GM12878 (cell line): ENCODE results near the gene BCKDK. TPM values are rescaled to one million over a fixed set of nuclear protein-coding genes. Genes with fewer than 3 reads are reported as not detected.

Experiments
- ATAC-seq: fragments of 200-7000 bp; cut with Tn5 transposase; 3 replicates; pipeline ENCODE4 v1.9.1; 2020; ENCODE audit warnings: mild to moderate bottlenecking, moderate library complexity
- BruUV-seq: library from RNA; stranded (reverse); fragments of 400-500 nt; replicated peaks from 2 replicates; lab custom pipeline; 2021; lab: Mats Ljungman, UMichigan
- CTCF ChIA-PET: fragments of 300-600 bp; sonication (Branson Sonifier 250); formaldehyde crosslinking; extraction: SDS; loops from one replicate; lab custom pipeline; 2021; ENCODE audit warnings: inconsistent platforms; lab: Yijun Ruan, JAX
- POLR2A ChIA-PET: fragments of 350-600 bp; formaldehyde crosslinking; extraction: SDS; loops from one replicate; lab custom pipeline; 2021; ENCODE audit warnings: inconsistent platforms; lab: Charles Lee
- RAD21 ChIA-PET: fragments of 300-600 bp; sonication (Branson Sonifier 250); formaldehyde crosslinking; loops from one replicate; lab custom pipeline; 2023; ENCODE audit warnings: antibody characterized with exemption; ENCODE audit not compliant: unreplicated experiment; lab: Charles Lee
- SMC1A ChIA-PET: fragments of 300-600 bp; sonication (Branson Sonifier 250); formaldehyde crosslinking; loops from one replicate; lab custom pipeline; 2023; ENCODE audit not compliant: unreplicated experiment, uncharacterized antibody; lab: Charles Lee
- DNase-seq: peaks from one replicate; pipeline ENCODE4 v3.0.0-alpha.2; 2011; ENCODE audit warnings: low read depth, low spot score
- FAIRE-seq: peaks from 3 replicates; lab custom pipeline; 2011; peaks lifted over from hg19 to GRCh38; lab: Jason Lieb, UNC
- H2AFZ ChIP-seq: 2 replicates; pipeline ENCODE4 v1.6.0; 2011; ENCODE audit warnings: low read depth, low read length, control low read depth; ENCODE audit not compliant: control insufficient read depth
- H3K27ac ChIP-seq: 2 replicates; pipeline ENCODE4 v1.5.1; 2011; ENCODE audit warnings: control low read depth; ENCODE audit not compliant: control insufficient read depth, insufficient read depth
- H3K27me3 ChIP-seq, 2 experiments: replicated peaks in 1 of 2; 2 replicates each; pipeline versions ENCODE4 v1.6.0 to v1.6.1; 2011; ENCODE audit warnings: low read length in 1 of 2; ENCODE audit not compliant: control insufficient read depth in 2 of 2, insufficient read depth in 2 of 2
- H3K36me3 ChIP-seq, 2 experiments: 2 replicates each; pipeline ENCODE4 v1.5.1; 2011; ENCODE audit warnings: low read length in 1 of 2; ENCODE audit not compliant: control insufficient read depth in 2 of 2, insufficient read depth in 2 of 2
- H3K4me1 ChIP-seq: 2 replicates; pipeline ENCODE4 v1.6.1; 2011; ENCODE audit warnings: mild to moderate bottlenecking, low read length, moderate library complexity, mixed read lengths; ENCODE audit not compliant: control insufficient read depth, insufficient read depth
- H3K4me2 ChIP-seq: 2 replicates; pipeline ENCODE4 v1.6.0; 2011; ENCODE audit warnings: control low read depth; ENCODE audit not compliant: control insufficient read depth, insufficient read depth
- H3K4me3 ChIP-seq: fragments of 200-600 bp; sonication (generic); 2 replicates; pipeline ENCODE4 v1.5.1; 2016
- H3K79me2 ChIP-seq: 2 replicates; pipeline ENCODE4 v1.6.0; 2011; ENCODE audit warnings: low read length; ENCODE audit not compliant: control insufficient read depth, insufficient read depth
- H3K9ac ChIP-seq: 2 replicates; pipeline ENCODE4 v1.8.0; 2011; ENCODE audit warnings: low read length, control low read depth, mixed read lengths; ENCODE audit not compliant: control insufficient read depth, insufficient read depth
- H3K9me3 ChIP-seq: replicated peaks from 3 replicates; pipeline ENCODE4 v1.5.1; 2011; ENCODE audit warnings: mild to moderate bottlenecking, low read length; ENCODE audit not compliant: control insufficient read depth, insufficient read depth
- H4K20me1 ChIP-seq: 2 replicates; pipeline ENCODE4 v1.6.0; 2011; ENCODE audit not compliant: control insufficient read depth, insufficient read depth
- ATF2 ChIP-seq: IDR thresholded peaks from 2 replicates; pipeline ENCODE4 v1.6.1; 2012; ENCODE audit warnings: low read length, inconsistent platforms
- CEBPB ChIP-seq, 2 experiments: fragments of 150-350 bp in 1 of 2; IDR thresholded peaks; 2 replicates each; pipeline ENCODE4 v1.6.1; 2012 to 2014; ENCODE audit warnings: low read depth in 2 of 2, low read length in 2 of 2, borderline replicate concordance in 1 of 2, inconsistent platforms in 1 of 2
- GABPA ChIP-seq: IDR thresholded peaks from 2 replicates; pipeline ENCODE4 v1.6.1; 2014; ENCODE audit warnings: antibody characterized with exemption, low read depth, mild to moderate bottlenecking, inconsistent platforms
- HDAC6 ChIP-seq: fragments of 200-600 bp; sonication (generic); IDR thresholded peaks from one replicate; pipeline ENCODE4 v1.8.0; 2017; ENCODE audit warnings: antibody characterized with exemption; ENCODE audit not compliant: unreplicated experiment
- IKZF1 ChIP-seq: fragments of 450-650 bp; conservative IDR thresholded peaks from 2 replicates; pipeline ENCODE4 v1.6.1; 2017; ENCODE audit warnings: antibody characterized with exemption, mild to moderate bottlenecking
- IKZF2 ChIP-seq, 2 experiments: fragments of 450-650 bp; IDR thresholded peaks; 2 replicates each; pipeline ENCODE4 v1.6.1; 2017; ENCODE audit warnings: mild to moderate bottlenecking in 2 of 2, moderate library complexity in 2 of 2
- IRF3 ChIP-seq: fragments of 450-650 bp; IDR thresholded peaks from 2 replicates; pipeline ENCODE4 v1.6.1; 2014; ENCODE audit warnings: mild to moderate bottlenecking
- KLF5 ChIP-seq: fragments of 450-650 bp; IDR thresholded peaks from 2 replicates; pipeline ENCODE4 v1.6.1; 2014; ENCODE audit warnings: mild to moderate bottlenecking; ENCODE audit not compliant: partially characterized antibody
- MEF2A ChIP-seq: IDR thresholded peaks from 2 replicates; pipeline ENCODE4 v1.6.1; 2011; ENCODE audit warnings: low read depth, mild to moderate bottlenecking, low read length, moderate library complexity; ENCODE audit not compliant: insufficient read depth
- NBN ChIP-seq: fragments of 450-650 bp; IDR thresholded peaks from 2 replicates; pipeline ENCODE4 v1.6.1; 2016
- NFYB ChIP-seq: IDR thresholded peaks from 2 replicates; pipeline ENCODE4 v1.6.1; 2011; ENCODE audit warnings: low read depth, mild to moderate bottlenecking, low read length, improper control_type of control experiment, moderate library complexity; ENCODE audit not compliant: insufficient read depth
- POLR2AphosphoS2 ChIP-seq: IDR thresholded peaks from 2 replicates; pipeline ENCODE4 v1.6.1; 2011; ENCODE audit warnings: low read depth, mild to moderate bottlenecking, low read length, improper control_type of control experiment, moderate library complexity
- RAD21 ChIP-seq: IDR thresholded peaks from 2 replicates; pipeline ENCODE4 v1.6.1; 2011; ENCODE audit warnings: mild to moderate bottlenecking, low read depth, low read length, moderate library complexity; ENCODE audit not compliant: insufficient read depth
- SMAD5 ChIP-seq: IDR thresholded peaks from 2 replicates; pipeline ENCODE4 v1.6.1; 2016; ENCODE audit warnings: antibody characterized with exemption, low read depth
- TCF7 ChIP-seq: IDR thresholded peaks from 2 replicates; pipeline ENCODE4 v1.6.1; 2014; ENCODE audit warnings: antibody characterized with exemption, borderline replicate concordance
- ZSCAN29 ChIP-seq: fragments of 450-650 bp; IDR thresholded peaks from 2 replicates; pipeline ENCODE4 v1.6.1; 2017; ENCODE audit warnings: mild to moderate bottlenecking, moderate library complexity
- WGBS: methylation state at CpG from one replicate; pipeline ENCODE4 v1.1.6; 2016; ENCODE audit warnings: low lambda C conversion rate; ENCODE audit not compliant: insufficient replicate concordance, insufficient coverage; ENCODE audit errors: missing lambda C conversion rate; 5-methylcytosine and 5-hydroxymethylcytosine counted together
- in situ Hi-C: fragments of 300-500 bp; cut with MboI; formaldehyde crosslinking; loops from 9 replicates; pipeline ENCODE4 v1.14.3; 2018; ENCODE audit warnings: mixed read lengths
- intact Hi-C: fragments of 100-400 bp; cut with micrococcal nuclease; formaldehyde crosslinking; loops from one replicate; pipeline ENCODE4 v1.14.2; 2022; ENCODE audit not compliant: unreplicated experiment
- polyA plus RNA-seq, 11 experiments: library from polyadenylated mRNA; depleted of rRNA in 4 of 11; unstranded in 6 of 11; stranded (reverse) in 5 of 11; fragments of >200 nt; fragmentation: Nextera tagmentation in 4 of 11; fragmentation: Illumina TruSeq in 1 of 11; extraction: Ambion mirVana in 4 of 11; extraction: Trizol in 1 of 11; gene quantifications; 1 replicate in 1 of 11; 2 replicates in 10 of 11; pipeline versions ENCODE4 v1.2.1 to v1.2.3, GENCODE V29; 2011 to 2016; ENCODE audit warnings: inconsistent platforms in 2 of 11, missing spikeins in 2 of 11, low read depth in 1 of 11
- total RNA-seq, 4 experiments: library from RNA; depleted of rRNA in 3 of 4; stranded (reverse); fragments of >200 nt in 3 of 4; fragmentation: Illumina TruSeq in 1 of 4; extraction: Trizol in 1 of 4; gene quantifications; 2 replicates each; pipeline versions ENCODE4 v1.2.1 to v1.2.3, GENCODE V29; 2013 to 2021
- TF ChIP-seq, protein P1 (sequence below): IDR thresholded peaks from 2 replicates; pipeline ENCODE4 v1.6.1; 2011; ENCODE audit warnings: borderline replicate concordance, low read depth, mild to moderate bottlenecking, moderate library complexity, low read length; ENCODE audit not compliant: insufficient read depth, poor library complexity, severe bottlenecking

The BCKDK gene
- total and polyA plus RNA-seq, 10 of the 15 experiments (the other 5 are each of a cell fraction or from before 2014, with no cell fraction given), result 0.68 to 56.6 (median 32.8) TPM

DNA sequence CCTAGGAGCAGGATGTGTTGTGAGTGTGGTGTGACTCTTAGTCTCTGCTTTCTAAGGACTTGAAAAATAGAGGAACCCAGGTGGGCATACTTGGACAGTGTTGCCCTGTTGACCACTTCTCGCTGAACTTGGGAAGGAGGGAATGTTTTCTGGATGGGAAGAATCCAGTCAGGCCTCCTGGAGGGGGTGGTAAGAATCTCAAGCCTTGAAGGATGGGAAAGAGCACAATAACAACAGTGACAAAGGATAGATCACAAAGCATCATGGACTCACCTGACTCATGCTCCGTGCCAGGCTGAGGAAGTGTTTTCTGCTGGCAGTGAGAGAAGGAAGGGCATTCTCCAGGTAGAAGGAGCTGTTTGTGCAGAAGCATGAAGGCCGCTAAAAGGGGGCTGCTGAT, 17.7 kb downstream of the BCKDK start:
- Histone ChIP-seq H4K20me1 (no peaks in the 10 kb centered on the region), H3K9me3 (no peaks in the 10 kb centered on the region), H3K79me2 (no peaks in the 10 kb centered on the region), H3K4me2 (no peak overlapping the region), H3K36me3 (peaks cover 0 to 4% of the 10 kb centered on the region in 2 experiments; a peak in 3 of 4 replicates), H2AFZ (no peak overlapping the region), H3K27ac (no peak overlapping the region), H3K9ac (no peak overlapping the region)
- SMC1A ChIA-PET, result no interaction called here
- intact Hi-C loops (no loop called here), in situ Hi-C loops (no loop called here)
- DNase-seq (no peak), ATAC-seq (no peak)
- WGBS, result 98% methylated on average over 3 of the region's 3 CpGs
- POLR2A ChIA-PET, result no interaction called here
- RAD21 ChIA-PET, result no interaction called here
- CTCF ChIA-PET, result no interaction called here
- TF ChIP-seq, protein P1, sequence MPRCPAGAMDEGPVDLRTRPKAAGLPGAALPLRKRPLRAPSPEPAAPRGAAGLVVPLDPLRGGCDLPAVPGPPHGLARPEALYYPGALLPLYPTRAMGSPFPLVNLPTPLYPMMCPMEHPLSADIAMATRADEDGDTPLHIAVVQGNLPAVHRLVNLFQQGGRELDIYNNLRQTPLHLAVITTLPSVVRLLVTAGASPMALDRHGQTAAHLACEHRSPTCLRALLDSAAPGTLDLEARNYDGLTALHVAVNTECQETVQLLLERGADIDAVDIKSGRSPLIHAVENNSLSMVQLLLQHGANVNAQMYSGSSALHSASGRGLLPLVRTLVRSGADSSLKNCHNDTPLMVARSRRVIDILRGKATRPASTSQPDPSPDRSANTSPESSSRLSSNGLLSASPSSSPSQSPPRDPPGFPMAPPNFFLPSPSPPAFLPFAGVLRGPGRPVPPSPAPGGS, result no peak
- TF ChIP-seq IKZF2 (IDR thresholded peaks at IDR 0.05) (no peak), SMAD5 (no peak), ATF2 (no peak), POLR2AphosphoS2 (no peak), ZSCAN29 (no peak), KLF5 (no peak), NBN (no peak), MEF2A (no peak), CEBPB (IDR thresholded peaks at IDR 0.05; ENCODE audit: borderline replicate concordance in 1 of 2, low read depth in 2 of 2, low read length in 2 of 2) (no peak), RAD21 (no peak), IKZF1 (no peak), GABPA (no peak), NFYB (no peak), TCF7 (no peak), IRF3 (no peak), HDAC6 (no peak)
- TF ChIP-seq, all 136 proteins: peak for 0
- Histone ChIP-seq H3K27me3 (no peaks in the 10 kb centered on the region), H3K4me3 (no peak overlapping the region), H3K4me1 (no peaks in the 10 kb centered on the region)
- no TSS peak for BruUV-seq
- no peak for FAIRE-seq
